Measurements from ENCODE around the gene INTS14. TPM values are rescaled to one million over a fixed set of nuclear protein-coding genes. Genes with fewer than 3 reads are reported as not detected.

The INTS14 gene
- total and polyA plus RNA-seq, 2 of the 8 experiments (the other 6 are each of a cell fraction or from before 2014, with no cell fraction given): 33.1 to 33.7 TPM

DNA sequence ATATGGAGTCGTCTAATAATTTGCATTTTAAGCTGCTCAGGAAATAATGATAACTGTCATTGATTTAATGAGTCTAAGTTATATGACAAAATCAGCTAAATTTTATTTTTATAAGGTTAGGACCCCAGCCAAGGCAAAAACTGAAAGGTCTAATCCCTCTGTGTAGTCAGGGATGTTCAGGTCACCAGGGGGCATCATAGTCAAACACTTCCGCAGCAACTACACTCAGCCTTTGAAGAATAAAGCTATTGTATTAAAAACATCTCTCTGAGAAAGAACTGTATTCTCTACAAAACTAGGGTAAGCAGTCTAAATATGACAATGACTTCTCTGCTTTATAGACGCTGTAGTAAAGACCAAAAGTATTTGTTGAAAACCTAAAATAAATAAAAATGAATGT lies 15.0 kb downstream of the INTS14 start (continued):
- TF ChIP-seq, protein P1, sequence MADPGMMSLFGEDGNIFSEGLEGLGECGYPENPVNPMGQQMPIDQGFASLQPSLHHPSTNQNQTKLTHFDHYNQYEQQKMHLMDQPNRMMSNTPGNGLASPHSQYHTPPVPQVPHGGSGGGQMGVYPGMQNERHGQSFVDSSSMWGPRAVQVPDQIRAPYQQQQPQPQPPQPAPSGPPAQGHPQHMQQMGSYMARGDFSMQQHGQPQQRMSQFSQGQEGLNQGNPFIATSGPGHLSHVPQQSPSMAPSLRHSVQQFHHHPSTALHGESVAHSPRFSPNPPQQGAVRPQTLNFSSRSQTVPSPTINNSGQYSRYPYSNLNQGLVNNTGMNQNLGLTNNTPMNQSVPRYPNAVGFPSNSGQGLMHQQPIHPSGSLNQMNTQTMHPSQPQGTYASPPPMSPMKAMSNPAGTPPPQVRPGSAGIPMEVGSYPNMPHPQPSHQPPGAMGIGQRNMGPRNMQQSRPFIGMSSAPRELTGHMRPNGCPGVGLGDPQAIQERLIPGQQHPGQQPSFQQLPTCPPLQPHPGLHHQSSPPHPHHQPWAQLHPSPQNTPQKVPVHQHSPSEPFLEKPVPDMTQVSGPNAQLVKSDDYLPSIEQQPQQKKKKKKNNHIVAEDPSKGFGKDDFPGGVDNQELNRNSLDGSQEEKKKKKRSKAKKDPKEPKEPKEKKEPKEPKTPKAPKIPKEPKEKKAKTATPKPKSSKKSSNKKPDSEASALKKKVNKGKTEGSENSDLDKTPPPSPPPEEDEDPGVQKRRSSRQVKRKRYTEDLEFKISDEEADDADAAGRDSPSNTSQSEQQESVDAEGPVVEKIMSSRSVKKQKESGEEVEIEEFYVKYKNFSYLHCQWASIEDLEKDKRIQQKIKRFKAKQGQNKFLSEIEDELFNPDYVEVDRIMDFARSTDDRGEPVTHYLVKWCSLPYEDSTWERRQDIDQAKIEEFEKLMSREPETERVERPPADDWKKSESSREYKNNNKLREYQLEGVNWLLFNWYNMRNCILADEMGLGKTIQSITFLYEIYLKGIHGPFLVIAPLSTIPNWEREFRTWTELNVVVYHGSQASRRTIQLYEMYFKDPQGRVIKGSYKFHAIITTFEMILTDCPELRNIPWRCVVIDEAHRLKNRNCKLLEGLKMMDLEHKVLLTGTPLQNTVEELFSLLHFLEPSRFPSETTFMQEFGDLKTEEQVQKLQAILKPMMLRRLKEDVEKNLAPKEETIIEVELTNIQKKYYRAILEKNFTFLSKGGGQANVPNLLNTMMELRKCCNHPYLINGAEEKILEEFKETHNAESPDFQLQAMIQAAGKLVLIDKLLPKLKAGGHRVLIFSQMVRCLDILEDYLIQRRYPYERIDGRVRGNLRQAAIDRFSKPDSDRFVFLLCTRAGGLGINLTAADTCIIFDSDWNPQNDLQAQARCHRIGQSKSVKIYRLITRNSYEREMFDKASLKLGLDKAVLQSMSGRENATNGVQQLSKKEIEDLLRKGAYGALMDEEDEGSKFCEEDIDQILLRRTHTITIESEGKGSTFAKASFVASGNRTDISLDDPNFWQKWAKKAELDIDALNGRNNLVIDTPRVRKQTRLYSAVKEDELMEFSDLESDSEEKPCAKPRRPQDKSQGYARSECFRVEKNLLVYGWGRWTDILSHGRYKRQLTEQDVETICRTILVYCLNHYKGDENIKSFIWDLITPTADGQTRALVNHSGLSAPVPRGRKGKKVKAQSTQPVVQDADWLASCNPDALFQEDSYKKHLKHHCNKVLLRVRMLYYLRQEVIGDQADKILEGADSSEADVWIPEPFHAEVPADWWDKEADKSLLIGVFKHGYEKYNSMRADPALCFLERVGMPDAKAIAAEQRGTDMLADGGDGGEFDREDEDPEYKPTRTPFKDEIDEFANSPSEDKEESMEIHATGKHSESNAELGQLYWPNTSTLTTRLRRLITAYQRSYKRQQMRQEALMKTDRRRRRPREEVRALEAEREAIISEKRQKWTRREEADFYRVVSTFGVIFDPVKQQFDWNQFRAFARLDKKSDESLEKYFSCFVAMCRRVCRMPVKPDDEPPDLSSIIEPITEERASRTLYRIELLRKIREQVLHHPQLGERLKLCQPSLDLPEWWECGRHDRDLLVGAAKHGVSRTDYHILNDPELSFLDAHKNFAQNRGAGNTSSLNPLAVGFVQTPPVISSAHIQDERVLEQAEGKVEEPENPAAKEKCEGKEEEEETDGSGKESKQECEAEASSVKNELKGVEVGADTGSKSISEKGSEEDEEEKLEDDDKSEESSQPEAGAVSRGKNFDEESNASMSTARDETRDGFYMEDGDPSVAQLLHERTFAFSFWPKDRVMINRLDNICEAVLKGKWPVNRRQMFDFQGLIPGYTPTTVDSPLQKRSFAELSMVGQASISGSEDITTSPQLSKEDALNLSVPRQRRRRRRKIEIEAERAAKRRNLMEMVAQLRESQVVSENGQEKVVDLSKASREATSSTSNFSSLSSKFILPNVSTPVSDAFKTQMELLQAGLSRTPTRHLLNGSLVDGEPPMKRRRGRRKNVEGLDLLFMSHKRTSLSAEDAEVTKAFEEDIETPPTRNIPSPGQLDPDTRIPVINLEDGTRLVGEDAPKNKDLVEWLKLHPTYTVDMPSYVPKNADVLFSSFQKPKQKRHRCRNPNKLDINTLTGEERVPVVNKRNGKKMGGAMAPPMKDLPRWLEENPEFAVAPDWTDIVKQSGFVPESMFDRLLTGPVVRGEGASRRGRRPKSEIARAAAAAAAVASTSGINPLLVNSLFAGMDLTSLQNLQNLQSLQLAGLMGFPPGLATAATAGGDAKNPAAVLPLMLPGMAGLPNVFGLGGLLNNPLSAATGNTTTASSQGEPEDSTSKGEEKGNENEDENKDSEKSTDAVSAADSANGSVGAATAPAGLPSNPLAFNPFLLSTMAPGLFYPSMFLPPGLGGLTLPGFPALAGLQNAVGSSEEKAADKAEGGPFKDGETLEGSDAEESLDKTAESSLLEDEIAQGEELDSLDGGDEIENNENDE (IDR thresholded peaks at IDR 0.05; ENCODE audit: insufficient replicate concordance, low read length): no peak
- TF ChIP-seq POU5F1 (IDR thresholded peaks at IDR 0.05; ENCODE audit: low read depth, low read length): no peak
- peak; percentile 70 to 71 for TF ChIP-seq RAD21 (IDR thresholded peaks at IDR 0.05 in 1 of 2, conservative IDR thresholded peaks at IDR 0.05 in 1 of 2; ENCODE audit: low read depth in 2 of 2, low read length in 2 of 2)
- TF ChIP-seq PHF8 (conservative IDR thresholded peaks at IDR 0.05; ENCODE audit: low read depth, low read length): no peak
- no peak for TF ChIP-seq EGR1 (IDR thresholded peaks at IDR 0.05; ENCODE audit: borderline replicate concordance, low read depth, low read length)
- TF ChIP-seq, protein P2, sequence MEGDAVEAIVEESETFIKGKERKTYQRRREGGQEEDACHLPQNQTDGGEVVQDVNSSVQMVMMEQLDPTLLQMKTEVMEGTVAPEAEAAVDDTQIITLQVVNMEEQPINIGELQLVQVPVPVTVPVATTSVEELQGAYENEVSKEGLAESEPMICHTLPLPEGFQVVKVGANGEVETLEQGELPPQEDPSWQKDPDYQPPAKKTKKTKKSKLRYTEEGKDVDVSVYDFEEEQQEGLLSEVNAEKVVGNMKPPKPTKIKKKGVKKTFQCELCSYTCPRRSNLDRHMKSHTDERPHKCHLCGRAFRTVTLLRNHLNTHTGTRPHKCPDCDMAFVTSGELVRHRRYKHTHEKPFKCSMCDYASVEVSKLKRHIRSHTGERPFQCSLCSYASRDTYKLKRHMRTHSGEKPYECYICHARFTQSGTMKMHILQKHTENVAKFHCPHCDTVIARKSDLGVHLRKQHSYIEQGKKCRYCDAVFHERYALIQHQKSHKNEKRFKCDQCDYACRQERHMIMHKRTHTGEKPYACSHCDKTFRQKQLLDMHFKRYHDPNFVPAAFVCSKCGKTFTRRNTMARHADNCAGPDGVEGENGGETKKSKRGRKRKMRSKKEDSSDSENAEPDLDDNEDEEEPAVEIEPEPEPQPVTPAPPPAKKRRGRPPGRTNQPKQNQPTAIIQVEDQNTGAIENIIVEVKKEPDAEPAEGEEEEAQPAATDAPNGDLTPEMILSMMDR (IDR thresholded peaks at IDR 0.05; ENCODE audit: control extremely low read depth in 1 of 3, insufficient read depth in 1 of 3, low read depth in 1 of 3, low read length in 3 of 3): peak in 2 of 3 experiments; percentile 43 to 44; a peak in 2 of 4 replicates
- TF ChIP-seq CREB1 (IDR thresholded peaks at IDR 0.05): no peak
- TF ChIP-seq NRF1 (IDR thresholded peaks at IDR 0.05; ENCODE audit: low read depth, low read length): no peak
